Ishikawa (cell line): Measurements from ENCODE around the gene PTPRE.

ENCODE experiments used
- CEBPB ChIP-seq: IDR thresholded peaks from 2 replicates; pipeline ENCODE4 v1.6.1; 2012
- CREB1 ChIP-seq: IDR thresholded peaks from 2 replicates; pipeline ENCODE4 v1.6.1; 2012; ENCODE audit warnings: low read depth
- EP300 ChIP-seq: IDR thresholded peaks from 2 replicates; pipeline ENCODE4 v1.6.1; 2012; ENCODE audit warnings: borderline replicate concordance
- RAD21 ChIP-seq: IDR thresholded peaks from 2 replicates; pipeline ENCODE4 v1.6.1; 2012; ENCODE audit warnings: low read depth
- TEAD4 ChIP-seq: IDR thresholded peaks from 2 replicates; pipeline ENCODE4 v1.6.1; 2012
- YY1 ChIP-seq: IDR thresholded peaks from 2 replicates; pipeline ENCODE4 v1.6.1; 2012; ENCODE audit warnings: low read depth
- TF ChIP-seq, protein P1 (sequence below): IDR thresholded peaks from 2 replicates; pipeline ENCODE4 v1.6.1; 2012

DNA sequence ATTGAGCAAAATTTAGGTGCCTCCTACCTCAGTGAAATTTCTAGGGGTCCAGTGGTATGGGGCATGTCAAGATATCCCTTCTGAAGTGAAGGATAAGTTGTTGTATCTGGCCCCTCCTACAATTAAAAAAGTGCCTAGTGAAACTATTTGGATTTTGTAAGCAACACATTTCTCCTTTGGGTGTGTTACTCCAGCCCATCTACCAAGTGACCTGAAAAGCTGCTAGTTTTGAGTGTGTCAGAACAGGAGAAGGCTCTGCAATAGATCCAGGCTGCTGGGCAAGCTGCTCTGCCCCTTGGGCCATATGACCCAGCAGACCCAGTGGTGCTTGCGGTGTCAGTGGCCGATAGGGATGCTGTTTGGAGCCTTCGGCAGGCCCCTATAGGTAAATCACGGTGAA is 46.0 kb downstream of the PTPRE start:
- no peak for TF ChIP-seq RAD21
- no peak for TF ChIP-seq YY1
- TF ChIP-seq, protein P1, sequence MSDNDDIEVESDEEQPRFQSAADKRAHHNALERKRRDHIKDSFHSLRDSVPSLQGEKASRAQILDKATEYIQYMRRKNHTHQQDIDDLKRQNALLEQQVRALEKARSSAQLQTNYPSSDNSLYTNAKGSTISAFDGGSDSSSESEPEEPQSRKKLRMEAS: no peak
- no peak for TF ChIP-seq CEBPB
- TF ChIP-seq CREB1: no peak
- no peak for TF ChIP-seq EP300
- no peak for TF ChIP-seq TEAD4
